ENCODE measurements around the gene DFFB.

DFFB gene

GRCh38 chr1:3898994-3899753 is 41.9 kb downstream of the DFFB start:
- no peak for DNase-seq

- DNase-seq, result no peak
Measured at GRCh38 chr1:3899754-3900149, 42.5 kb downstream of the DFFB start.

GRCh38 chr1:3900150-3900968 is 43.1 kb downstream of the DFFB start, which contains the start of gene C1orf174:
Gene C1orf174, minus strand, starts transcription at chr1:3900272. Its CDS starts 86 bp downstream, at chr1:3900186.
- peak; percentile 95 for DNase-seq

- DNase-seq, result peak; percentile 89
Measured at GRCh38 chr1:3900969-3901529, 43.8 kb downstream of the DFFB start.

- peak; percentile 64 for DNase-seq
Measured at GRCh38 chr1:3902111-3902511, 44.8 kb downstream of the DFFB start.

- peak; percentile 48 for DNase-seq
Measured at GRCh38 chr1:3902571-3903091, 45.4 kb downstream of the DFFB start.

- peak; percentile 27 for DNase-seq
Measured at GRCh38 chr1:3903141-3904005, 46.1 kb downstream of the DFFB start.

- DNase-seq, result no peak
Measured at GRCh38 chr1:3904006-3904842, 46.9 kb downstream of the DFFB start.

GRCh38 chr1:3904843-3905185 is 47.5 kb downstream of the DFFB start:
- DNase-seq, result no peak

- DNase-seq, result no peak
Measured at GRCh38 chr1:3905266-3905952, 48.1 kb downstream of the DFFB start.

- no peak for DNase-seq
Measured at GRCh38 chr1:3905953-3906671, 48.8 kb downstream of the DFFB start.

GRCh38 chr1:3906672-3907020 is 49.4 kb downstream of the DFFB start:
- no peak for DNase-seq

GRCh38 chr1:3907031-3907534 is 49.8 kb downstream of the DFFB start:
- DNase-seq, result peak; percentile 25

- no peak for DNase-seq
Measured at GRCh38 chr1:3907621-3908165, 50.4 kb downstream of the DFFB start.

- DNase-seq, result no peak
Measured at GRCh38 chr1:3908886-3909517, 51.7 kb downstream of the DFFB start.

- DNase-seq, result no peak
Measured at GRCh38 chr1:3909615-3910014, 52.3 kb downstream of the DFFB start.

GRCh38 chr1:3910049-3910731 is 52.9 kb downstream of the DFFB start:
- no peak for DNase-seq

Measured in CD4-positive, alpha-beta T cell treated with Interleukin-17A for 4 hours (primary cell).